Epithelial cell of proximal tubule (primary cell): ENCODE results near the gene ZC3H18. TPM values are rescaled to one million over a fixed set of nuclear protein-coding genes. Genes with fewer than 3 reads are reported as not detected.

Experiments used
- DNase-seq: peaks from one replicate; pipeline ENCODE4 v3.0.0-alpha.2; 2011; ENCODE audit warnings: low read depth
- H3K4me3 ChIP-seq: 2 replicates; pipeline ENCODE4 v1.5.1; 2011; ENCODE audit warnings: low read depth, mild to moderate bottlenecking, low read length
- total RNA-seq: library from RNA; depleted of rRNA; stranded (reverse); fragments of >200 nt; gene quantifications from 2 replicates; pipeline ENCODE4 v1.2.3, GENCODE V29; 2015
- TF ChIP-seq, protein P1 (sequence below): conservative IDR thresholded peaks from 2 replicates; pipeline ENCODE4 v1.5.1; 2012; ENCODE audit warnings: low read depth, mild to moderate bottlenecking, low read length

The ZC3H18 gene
- total RNA-seq, 1 donor from 2014 or later = 18.3 TPM

DNA sequence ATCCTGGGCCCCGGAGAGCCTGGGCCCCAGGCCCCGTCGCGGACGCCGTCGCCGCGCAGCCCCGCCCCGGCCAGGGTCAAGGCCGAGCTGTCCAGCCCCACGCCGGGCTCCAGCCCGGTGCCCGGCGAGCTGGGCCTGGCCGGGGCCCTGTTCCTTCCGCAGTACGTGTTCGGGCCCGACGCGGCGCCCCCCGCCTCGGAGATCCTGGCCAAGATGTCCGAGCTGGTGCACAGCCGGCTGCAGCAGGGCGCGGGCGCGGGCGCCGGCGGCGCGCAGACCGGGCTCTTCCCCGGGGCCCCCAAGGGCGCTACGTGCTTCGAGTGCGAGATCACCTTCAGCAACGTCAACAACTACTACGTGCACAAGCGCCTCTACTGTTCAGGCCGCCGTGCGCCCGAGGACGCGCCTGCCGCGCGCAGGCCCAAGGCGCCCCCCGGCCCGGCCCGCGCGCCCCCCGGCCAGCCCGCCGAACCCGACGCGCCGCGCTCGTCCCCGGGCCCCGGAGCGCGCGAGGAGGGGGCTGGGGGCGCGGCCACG is 36.8 kb upstream of the ZC3H18 start:
- TF ChIP-seq, protein P1, sequence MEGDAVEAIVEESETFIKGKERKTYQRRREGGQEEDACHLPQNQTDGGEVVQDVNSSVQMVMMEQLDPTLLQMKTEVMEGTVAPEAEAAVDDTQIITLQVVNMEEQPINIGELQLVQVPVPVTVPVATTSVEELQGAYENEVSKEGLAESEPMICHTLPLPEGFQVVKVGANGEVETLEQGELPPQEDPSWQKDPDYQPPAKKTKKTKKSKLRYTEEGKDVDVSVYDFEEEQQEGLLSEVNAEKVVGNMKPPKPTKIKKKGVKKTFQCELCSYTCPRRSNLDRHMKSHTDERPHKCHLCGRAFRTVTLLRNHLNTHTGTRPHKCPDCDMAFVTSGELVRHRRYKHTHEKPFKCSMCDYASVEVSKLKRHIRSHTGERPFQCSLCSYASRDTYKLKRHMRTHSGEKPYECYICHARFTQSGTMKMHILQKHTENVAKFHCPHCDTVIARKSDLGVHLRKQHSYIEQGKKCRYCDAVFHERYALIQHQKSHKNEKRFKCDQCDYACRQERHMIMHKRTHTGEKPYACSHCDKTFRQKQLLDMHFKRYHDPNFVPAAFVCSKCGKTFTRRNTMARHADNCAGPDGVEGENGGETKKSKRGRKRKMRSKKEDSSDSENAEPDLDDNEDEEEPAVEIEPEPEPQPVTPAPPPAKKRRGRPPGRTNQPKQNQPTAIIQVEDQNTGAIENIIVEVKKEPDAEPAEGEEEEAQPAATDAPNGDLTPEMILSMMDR = no peak
- peak overlapping the region; percentile 44 for H3K4me3 ChIP-seq
- DNase-seq = no peak

DNA sequence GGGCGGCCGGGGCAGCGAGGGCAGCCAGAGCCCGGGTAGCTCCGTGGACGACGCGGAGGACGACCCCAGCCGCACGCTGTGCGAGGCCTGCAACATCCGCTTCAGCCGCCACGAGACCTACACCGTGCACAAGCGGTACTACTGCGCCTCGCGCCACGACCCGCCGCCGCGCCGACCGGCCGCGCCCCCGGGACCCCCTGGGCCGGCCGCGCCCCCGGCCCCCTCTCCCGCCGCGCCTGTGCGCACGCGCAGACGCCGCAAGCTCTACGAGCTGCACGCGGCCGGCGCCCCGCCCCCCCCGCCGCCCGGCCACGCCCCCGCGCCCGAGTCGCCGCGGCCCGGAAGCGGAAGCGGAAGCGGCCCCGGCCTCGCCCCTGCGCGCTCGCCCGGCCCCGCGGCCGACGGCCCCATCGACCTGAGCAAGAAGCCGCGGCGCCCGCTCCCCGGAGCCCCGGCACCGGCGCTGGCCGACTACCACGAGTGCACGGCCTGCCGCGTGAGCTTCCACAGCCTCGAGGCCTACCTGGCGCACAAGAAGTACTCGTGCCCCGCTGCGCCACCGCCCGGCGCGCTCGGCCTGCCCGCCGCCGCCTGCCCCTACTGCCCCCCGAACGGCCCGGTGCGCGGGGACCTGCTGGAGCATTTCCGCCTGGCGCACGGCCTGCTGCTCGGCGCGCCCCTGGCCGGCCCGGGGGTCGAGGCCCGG is 36.1 kb upstream of the ZC3H18 start:
- TF ChIP-seq, protein P1 = no peak
- H3K4me3 ChIP-seq = peak overlapping the region; percentile 59
- no peak for DNase-seq

DNA sequence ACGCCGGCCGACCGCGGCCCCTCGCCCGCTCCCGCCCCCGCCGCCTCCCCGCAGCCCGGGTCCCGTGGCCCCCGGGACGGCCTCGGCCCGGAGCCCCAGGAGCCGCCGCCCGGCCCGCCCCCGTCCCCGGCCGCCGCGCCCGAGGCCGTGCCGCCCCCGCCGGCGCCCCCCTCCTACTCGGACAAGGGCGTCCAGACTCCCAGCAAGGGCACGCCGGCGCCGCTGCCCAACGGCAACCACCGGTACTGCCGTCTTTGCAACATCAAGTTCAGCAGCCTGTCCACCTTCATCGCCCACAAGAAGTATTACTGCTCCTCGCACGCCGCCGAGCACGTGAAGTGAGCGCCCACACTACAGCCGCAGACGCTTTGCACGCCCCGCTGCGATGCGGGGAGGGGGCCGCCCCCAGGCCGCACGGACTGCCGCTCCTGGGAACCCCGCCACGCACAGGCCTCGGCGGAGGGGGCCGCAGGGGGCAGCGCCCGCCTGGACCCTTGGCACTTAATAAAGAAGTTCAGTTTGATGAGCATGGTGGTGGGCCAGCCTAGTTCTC is 35.5 kb upstream of the ZC3H18 start:
- H3K4me3 ChIP-seq = peak overlapping the region; percentile 59
- no peak for DNase-seq
- TF ChIP-seq, protein P1 = no peak

DNA sequence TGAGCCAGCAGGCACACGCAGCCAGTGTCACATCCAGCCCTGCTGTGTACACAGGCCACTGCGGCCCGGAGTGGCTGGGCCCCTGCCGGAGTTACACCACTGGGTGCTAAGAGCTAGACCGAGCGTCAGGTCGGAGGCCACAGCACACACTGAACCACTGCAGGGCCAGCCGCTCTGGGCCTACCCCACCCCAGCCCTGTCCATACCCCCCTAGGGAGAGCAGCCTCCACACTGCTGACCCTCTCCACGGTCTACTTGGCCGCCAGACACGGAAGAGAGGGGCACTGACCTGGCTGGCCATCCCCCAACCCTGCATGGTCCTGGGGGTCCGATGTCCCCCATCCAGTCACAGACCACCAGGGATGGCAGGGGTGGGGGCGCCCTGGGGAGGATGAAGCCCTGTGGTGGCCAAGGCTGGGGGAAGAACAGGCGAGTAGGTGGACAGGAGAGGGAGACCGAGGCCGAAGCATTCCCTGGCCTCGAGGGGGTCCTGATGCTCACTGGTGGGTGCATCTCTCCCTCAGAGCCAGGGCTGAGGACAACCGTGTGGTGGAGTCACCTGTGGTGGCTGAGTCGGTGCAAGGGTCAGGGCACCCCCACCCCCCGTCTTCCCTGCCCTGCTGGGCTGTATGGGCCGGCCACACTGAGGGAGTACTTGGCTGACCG is 34.9 kb upstream of the ZC3H18 start:
- TF ChIP-seq, protein P1 = no peak
- peak overlapping the region; percentile 53 for H3K4me3 ChIP-seq
- DNase-seq = no peak

DNA sequence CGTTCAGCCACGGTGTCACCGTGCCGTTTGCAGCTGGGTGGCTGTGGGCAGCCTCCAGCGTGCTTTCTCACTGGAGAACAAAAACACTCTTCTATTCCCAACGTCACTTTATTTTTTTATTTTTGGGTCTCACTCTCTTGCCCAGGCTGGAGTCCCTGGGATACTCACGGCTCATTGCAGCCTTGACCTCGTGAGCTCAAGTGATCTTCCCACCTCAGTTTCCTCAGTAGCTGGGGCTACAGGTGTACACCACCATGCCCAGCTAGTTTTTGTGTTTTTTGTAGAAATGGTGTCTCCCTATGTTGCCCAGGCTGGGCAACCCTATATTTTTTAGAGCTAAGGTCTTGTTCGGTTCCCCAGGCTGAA is 34.4 kb upstream of the ZC3H18 start:
- DNase-seq = no peak
- TF ChIP-seq, protein P1 = no peak

DNA sequence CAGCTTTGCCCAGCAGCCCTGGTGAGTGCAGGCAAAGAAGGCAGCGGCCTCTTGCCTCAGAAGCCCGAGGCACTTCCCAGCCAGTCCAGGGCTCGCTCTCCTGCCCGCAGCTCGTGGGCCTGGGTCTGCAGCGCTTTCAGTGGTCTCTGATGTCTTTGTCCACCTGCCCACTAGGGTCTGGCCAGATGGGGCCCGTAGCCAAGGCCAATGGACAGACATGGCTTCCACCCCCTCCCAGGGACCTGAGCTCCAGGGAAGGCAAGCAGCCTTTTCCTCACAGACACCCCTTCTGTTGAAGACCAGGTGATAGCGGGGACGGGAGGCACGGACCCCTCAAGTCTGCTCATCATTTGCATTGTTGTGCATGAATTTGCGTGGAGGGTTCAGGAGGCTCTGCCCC is 33.7 kb upstream of the ZC3H18 start:
- TF ChIP-seq, protein P1 = no peak
- no peak overlapping the region for H3K4me3 ChIP-seq
- no peak for DNase-seq

More for the DNA sequence above, 34.4 kb upstream of the ZC3H18 start:
- H3K4me3 ChIP-seq = no peak overlapping the region
